ENCODE results near the gene TCN2.

TCN2 gene

DNA sequence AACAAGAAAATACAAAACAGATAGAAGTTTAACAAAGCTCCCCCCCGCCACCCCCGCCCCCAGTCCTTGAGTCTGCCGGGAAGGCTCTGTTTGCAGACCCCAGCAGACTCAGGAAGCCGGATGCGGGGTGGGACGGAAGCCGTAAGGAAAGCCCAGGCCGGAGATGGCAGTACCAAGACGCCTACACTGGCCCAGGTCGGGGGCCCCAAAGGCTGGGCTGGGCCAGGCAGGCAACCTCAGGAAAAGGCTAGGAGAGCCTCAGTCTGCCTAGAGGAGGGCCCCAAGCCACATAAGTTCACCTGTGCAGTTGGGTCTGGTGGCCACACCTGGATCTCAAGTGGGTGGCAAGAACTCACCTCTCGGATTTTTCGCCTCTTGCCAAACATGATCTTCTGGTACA is 28.5 kb upstream of the TCN2 start:
- DNase-seq (ENCODE audit: low read depth), result no peak
- H3K4me3 ChIP-seq (ENCODE audit: control insufficient read depth, low read depth, low read length), result no peak overlapping the region
- TF ChIP-seq, protein P1, sequence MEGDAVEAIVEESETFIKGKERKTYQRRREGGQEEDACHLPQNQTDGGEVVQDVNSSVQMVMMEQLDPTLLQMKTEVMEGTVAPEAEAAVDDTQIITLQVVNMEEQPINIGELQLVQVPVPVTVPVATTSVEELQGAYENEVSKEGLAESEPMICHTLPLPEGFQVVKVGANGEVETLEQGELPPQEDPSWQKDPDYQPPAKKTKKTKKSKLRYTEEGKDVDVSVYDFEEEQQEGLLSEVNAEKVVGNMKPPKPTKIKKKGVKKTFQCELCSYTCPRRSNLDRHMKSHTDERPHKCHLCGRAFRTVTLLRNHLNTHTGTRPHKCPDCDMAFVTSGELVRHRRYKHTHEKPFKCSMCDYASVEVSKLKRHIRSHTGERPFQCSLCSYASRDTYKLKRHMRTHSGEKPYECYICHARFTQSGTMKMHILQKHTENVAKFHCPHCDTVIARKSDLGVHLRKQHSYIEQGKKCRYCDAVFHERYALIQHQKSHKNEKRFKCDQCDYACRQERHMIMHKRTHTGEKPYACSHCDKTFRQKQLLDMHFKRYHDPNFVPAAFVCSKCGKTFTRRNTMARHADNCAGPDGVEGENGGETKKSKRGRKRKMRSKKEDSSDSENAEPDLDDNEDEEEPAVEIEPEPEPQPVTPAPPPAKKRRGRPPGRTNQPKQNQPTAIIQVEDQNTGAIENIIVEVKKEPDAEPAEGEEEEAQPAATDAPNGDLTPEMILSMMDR (IDR thresholded peaks at IDR 0.05; ENCODE audit: control insufficient read depth, insufficient read depth, low read depth, low read length, missing control alignments), result no peak

DNA sequence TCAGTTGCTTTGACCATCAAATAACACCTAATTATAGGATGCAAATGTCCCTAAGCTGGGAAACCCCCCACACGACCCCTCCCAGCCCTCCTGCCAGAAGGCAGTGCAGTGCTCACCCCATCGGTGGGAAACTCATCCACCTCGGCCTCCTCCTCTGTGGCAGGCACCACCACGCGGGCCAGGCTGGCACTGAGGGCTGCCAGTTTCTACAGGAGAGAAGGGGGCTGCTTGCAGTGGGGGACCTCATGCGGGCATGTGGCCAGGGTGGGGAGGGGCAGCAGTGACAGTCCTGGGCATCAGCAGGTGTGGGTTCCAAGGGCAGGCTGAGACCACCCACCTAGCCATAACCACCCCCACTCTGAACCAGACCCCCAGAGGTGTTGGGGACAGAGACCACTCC is 26.1 kb upstream of the TCN2 start:
- H3K4me3 ChIP-seq (ENCODE audit: control insufficient read depth, low read depth, low read length), result no peak overlapping the region
- TF ChIP-seq, protein P1 (IDR thresholded peaks at IDR 0.05; ENCODE audit: control insufficient read depth, insufficient read depth, low read depth, low read length, missing control alignments), result no peak
- DNase-seq (ENCODE audit: low read depth), result no peak

DNA sequence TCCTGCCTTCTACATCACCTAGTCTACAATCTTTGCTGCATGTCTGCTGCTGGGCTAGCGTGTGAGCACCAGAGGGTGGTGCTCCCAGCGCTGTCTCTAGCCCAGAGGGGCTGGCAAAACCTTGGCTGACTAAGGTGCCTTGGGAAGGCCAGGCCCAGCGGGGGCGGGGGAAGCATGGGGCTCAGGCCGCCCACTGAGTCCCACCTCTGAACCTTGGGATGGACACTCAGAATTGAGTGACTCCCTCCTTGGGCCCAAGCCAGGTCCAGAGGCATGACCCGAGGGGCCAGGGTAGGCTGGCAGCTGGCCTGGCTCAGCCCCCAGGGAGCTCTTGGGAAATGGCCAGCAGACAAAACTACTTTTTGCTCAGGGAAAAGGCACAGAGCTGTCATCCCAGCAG is 24.9 kb upstream of the TCN2 start:
- H3K4me3 ChIP-seq (ENCODE audit: control insufficient read depth, low read depth, low read length), result no peak overlapping the region
- TF ChIP-seq, protein P1 (IDR thresholded peaks at IDR 0.05; ENCODE audit: control insufficient read depth, insufficient read depth, low read depth, low read length, missing control alignments), result no peak
- DNase-seq (ENCODE audit: low read depth), result no peak

DNA sequence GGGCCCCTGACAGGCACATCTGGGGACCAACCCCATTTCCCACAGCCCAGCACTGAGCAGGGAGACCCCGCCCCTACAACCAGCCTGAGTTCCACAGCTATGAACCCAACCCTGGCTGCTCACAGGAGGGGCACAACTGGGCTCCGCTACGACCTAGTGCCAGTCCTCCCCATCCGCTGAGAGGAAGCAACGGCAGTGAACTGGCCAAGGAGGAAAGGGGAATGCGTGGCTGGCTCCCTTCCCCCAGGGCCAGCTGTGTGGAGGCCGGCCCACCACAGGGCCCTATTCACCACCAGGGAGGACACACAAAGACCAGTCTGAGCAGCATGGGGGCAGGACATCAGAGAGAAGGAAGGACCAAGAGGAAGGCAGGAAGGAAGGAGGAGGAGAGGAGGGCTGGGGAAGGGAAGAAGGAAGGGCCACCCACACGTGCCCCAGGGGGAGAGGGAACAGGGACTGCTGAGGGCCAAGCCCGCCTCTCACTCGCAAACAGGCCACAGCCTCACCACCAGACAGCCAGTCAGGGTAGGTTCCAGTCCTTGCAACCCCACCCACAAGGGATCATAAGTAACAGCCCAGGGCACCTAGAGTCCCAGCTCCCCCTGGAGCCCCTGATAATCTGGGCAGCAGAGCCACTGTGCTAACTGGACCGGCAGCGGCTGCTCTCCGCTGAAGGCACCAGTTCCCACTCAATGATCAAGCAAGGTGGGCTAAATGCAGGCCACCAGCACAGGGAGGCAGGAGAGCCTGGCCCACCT is 24.0 kb upstream of the TCN2 start:
- DNase-seq (ENCODE audit: low read depth), result no peak
- H3K4me3 ChIP-seq (ENCODE audit: control insufficient read depth, low read depth, low read length), result no peak overlapping the region
- TF ChIP-seq, protein P1 (IDR thresholded peaks at IDR 0.05; ENCODE audit: control insufficient read depth, insufficient read depth, low read depth, low read length, missing control alignments), result no peak

DNA sequence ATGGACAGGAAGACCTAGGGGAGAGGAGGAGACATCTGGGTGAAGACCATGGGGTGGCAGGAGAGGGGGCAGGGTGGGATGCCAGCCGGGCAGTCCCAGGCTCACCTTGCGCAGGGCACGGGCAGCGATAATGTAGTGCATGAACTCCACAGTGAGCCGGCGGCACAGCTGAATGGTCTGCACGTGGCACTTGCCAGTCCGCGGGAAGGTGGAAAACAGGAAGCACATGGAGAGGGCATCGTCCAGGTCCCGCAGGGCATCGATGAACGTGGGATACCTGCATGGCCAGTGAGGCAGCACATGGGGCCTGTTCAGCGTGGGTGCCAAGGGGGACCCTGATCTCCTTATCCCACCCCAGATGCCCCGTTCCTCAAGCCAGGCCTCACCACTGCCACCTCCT is 22.5 kb upstream of the TCN2 start:
- TF ChIP-seq, protein P1 (IDR thresholded peaks at IDR 0.05; ENCODE audit: control insufficient read depth, insufficient read depth, low read depth, low read length, missing control alignments), result no peak
- no peak for DNase-seq (ENCODE audit: low read depth)

DNA sequence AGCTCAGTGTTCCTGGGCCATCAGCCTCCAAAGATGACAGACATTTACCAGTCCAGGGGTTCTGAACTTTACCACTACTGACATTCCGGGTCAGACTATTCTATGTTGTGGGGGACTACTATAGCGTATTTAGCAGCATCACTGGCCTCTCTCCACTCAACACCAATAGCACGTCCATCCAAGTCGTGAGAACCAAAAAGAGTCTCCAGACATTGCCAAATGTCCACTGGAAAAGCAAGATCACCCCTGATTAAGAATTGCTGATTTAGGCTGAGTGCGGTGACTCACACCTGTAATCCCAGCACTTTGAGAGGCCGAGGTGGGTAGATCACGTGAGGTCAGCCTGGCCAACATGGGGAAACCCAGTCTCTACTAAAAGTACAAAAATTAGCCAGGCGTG is 20.6 kb upstream of the TCN2 start:
- no peak overlapping the region for H3K4me3 ChIP-seq (ENCODE audit: control insufficient read depth, low read depth, low read length)
- DNase-seq (ENCODE audit: low read depth), result no peak
- TF ChIP-seq, protein P1 (IDR thresholded peaks at IDR 0.05; ENCODE audit: control insufficient read depth, insufficient read depth, low read depth, low read length, missing control alignments), result no peak

More for the DNA sequence above, 22.5 kb upstream of the TCN2 start:
- H3K4me3 ChIP-seq (ENCODE audit: control insufficient read depth, low read depth, low read length), result no peak overlapping the region
